ENCODE measurements around the gene ELFN2. TPM values are rescaled to one million over a fixed set of nuclear protein-coding genes. Genes with fewer than 3 reads are reported as not detected.
A peak's percentile ranks its signal among the peaks of the same experiment; 100 is the strongest.

ELFN2 gene
- total RNA-seq, 1 donor, result under 0.01 TPM

DNA sequence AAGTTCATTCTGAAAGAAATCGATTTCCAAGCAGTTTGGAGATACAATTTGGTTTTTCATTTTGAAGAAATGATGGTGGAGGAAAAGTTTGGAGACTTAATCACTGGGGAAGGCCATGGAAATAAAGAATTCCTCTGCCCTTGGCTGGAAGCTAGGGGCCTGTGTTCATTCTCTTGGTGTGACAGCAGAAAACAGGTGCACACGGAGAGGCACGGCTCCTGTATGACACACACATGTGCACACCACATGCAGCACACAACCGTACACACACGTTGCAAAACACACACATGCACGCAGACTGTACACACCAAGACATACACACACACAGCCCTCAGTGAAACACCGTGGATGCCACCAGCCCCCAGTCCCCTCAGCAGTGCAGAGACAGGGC is 80.8 kb downstream of the ELFN2 start:
- TF ChIP-seq CTCF (IDR thresholded peaks at IDR 0.05; ENCODE audit: extremely low read depth, low read depth, low read length), result no peak
- Histone ChIP-seq H3K4me1 (ENCODE audit: insufficient read depth, low read length) (peaks cover 11% of the 10 kb centered on the region), H3K27me3 (ENCODE audit: insufficient read depth, low read length) (peaks cover 14% of the 10 kb centered on the region), H3K9me3 (ENCODE audit: low read depth, low read length) (no peaks in the 10 kb centered on the region), H3K79me2 (ENCODE audit: insufficient read depth, low read length) (no peaks in the 10 kb centered on the region), H3K27ac (ENCODE audit: low read depth, low read length) (no peak overlapping the region), H3K4me2 (ENCODE audit: insufficient read depth, low read length) (no peak overlapping the region), H4K20me1 (ENCODE audit: insufficient read depth, low read length) (no peaks in the 10 kb centered on the region), H3K36me3 (ENCODE audit: insufficient read depth, low read length) (no peaks in the 10 kb centered on the region), H2AFZ (ENCODE audit: low read length) (no peak overlapping the region), H3K4me3 (ENCODE audit: insufficient read depth, low read length) (no peak overlapping the region)
- peak; percentile 10 for DNase-seq (ENCODE audit: insufficient read length, low spot score, missing footprints)

DNA sequence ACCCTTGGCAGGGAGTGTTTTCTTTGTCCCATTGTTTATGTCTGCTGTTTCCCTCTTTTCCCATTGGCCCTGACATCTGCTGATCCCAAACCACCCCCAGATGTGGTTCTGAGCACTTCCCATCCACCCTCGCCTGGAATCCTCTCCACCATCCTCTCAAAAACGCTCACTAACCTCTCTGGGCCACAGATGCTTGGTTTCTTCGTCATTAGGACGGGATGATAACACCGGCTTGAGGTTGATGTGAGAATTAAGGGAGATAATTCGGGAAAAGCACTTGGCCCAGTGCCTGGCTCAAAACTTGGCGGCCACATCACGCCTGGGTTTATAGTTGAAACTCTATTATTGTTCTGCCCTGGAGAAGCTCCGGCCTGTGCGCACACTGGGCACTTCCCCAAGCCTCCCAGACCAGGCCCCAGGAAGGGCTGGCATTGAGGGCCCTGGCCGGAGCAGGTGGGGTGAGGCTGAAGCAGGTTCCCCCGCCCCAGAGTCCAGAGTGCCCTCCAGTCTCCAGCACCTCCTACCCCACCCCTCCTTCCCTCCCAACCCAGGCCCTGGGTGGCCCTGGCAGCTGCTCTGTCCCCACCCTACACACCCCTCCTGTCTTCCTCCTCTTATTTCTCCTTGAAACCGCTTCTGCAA is 81.3 kb downstream of the ELFN2 start:
- Histone ChIP-seq H3K9me3 (ENCODE audit: low read depth, low read length) (no peaks in the 10 kb centered on the region), H4K20me1 (ENCODE audit: insufficient read depth, low read length) (no peaks in the 10 kb centered on the region), H3K4me1 (ENCODE audit: insufficient read depth, low read length) (peaks cover 11% of the 10 kb centered on the region), H3K36me3 (ENCODE audit: insufficient read depth, low read length) (no peaks in the 10 kb centered on the region), H3K27ac (ENCODE audit: low read depth, low read length) (no peak overlapping the region), H3K4me2 (ENCODE audit: insufficient read depth, low read length) (no peak overlapping the region), H3K4me3 (ENCODE audit: insufficient read depth, low read length) (no peak overlapping the region), H2AFZ (ENCODE audit: low read length) (no peak overlapping the region), H3K79me2 (ENCODE audit: insufficient read depth, low read length) (no peaks in the 10 kb centered on the region), H3K27me3 (ENCODE audit: insufficient read depth, low read length) (peaks cover 19% of the 10 kb centered on the region)
- DNase-seq (ENCODE audit: insufficient read length, low spot score, missing footprints), result peak; percentile 98
- TF ChIP-seq CTCF (IDR thresholded peaks at IDR 0.05; ENCODE audit: extremely low read depth, low read depth, low read length), result no peak

GRCh38 chr22:37344735-37345449 is 82.4 kb downstream of the ELFN2 start:
- H3K27ac ChIP-seq (ENCODE audit: low read depth, low read length), result no peak overlapping the region
- DNase-seq (ENCODE audit: insufficient read length, low spot score, missing footprints), result peak; percentile 84
- H3K4me2 ChIP-seq (ENCODE audit: insufficient read depth, low read length), result no peak overlapping the region
- H4K20me1 ChIP-seq (ENCODE audit: insufficient read depth, low read length), result no peaks in the 10 kb centered on the region
- peaks cover 11% of the 10 kb centered on the region for H3K4me1 ChIP-seq (ENCODE audit: insufficient read depth, low read length)
- H3K27me3 ChIP-seq (ENCODE audit: insufficient read depth, low read length), result peaks cover 26% of the 10 kb centered on the region
- H3K4me3 ChIP-seq (ENCODE audit: insufficient read depth, low read length), result no peak overlapping the region
- no peak for TF ChIP-seq CTCF (IDR thresholded peaks at IDR 0.05; ENCODE audit: extremely low read depth, low read depth, low read length)
- H3K79me2 ChIP-seq (ENCODE audit: insufficient read depth, low read length), result no peaks in the 10 kb centered on the region
- no peaks in the 10 kb centered on the region for H3K9me3 ChIP-seq (ENCODE audit: low read depth, low read length)
- no peaks in the 10 kb centered on the region for H3K36me3 ChIP-seq (ENCODE audit: insufficient read depth, low read length)
- H2AFZ ChIP-seq (ENCODE audit: low read length), result no peak overlapping the region
